Heart right ventricle (tissue), 16 donors: ENCODE results near the gene APOL3. TPM values are rescaled to one million over a fixed set of nuclear protein-coding genes. Genes with fewer than 3 reads are reported as not detected.
"Not testable (repeated sequence)": the region's sequence is repeated elsewhere in the genome, so short reads cannot be mapped to it uniquely, and the experiment has no call there.

Experiments
- ATAC-seq, 8 donors: fragments of 200-7000 bp; cut with Tn5 transposase; one replicate each; pipeline ENCODE4 v1.9.1; 2020; ENCODE audit warnings: mild to moderate bottlenecking in 8 of 8, moderate library complexity in 8 of 8, moderate number of reproducible peaks in 1 of 8
- DNase-seq, 2 donors: peaks; one replicate each; pipeline ENCODE4 v3.0.0-alpha.2; 2020
- H3K27ac ChIP-seq, 10 donors: fragments of 200-600 bp; sonication (generic) in 2 of 10; one replicate each; pipeline versions ENCODE4 v1.5.0 to v1.8.0; 2020 to 2022; ENCODE audit warnings: mild to moderate bottlenecking in 3 of 10
- H3K27me3 ChIP-seq, 7 donors: fragments of 200-600 bp; one replicate each; pipeline ENCODE4 v1.8.0; 2021 to 2022; ENCODE audit warnings: mild to moderate bottlenecking in 2 of 7
- H3K36me3 ChIP-seq, 9 donors: fragments of 200-600 bp; sonication (generic) in 1 of 9; one replicate each; pipeline versions ENCODE4 v1.5.0 to v1.8.0; 2020 to 2022; ENCODE audit warnings: mild to moderate bottlenecking in 2 of 9
- H3K4me1 ChIP-seq, 9 donors: fragments of 200-600 bp; sonication (generic) in 1 of 9; one replicate each; pipeline versions ENCODE4 v1.5.0 to v1.8.0; 2020 to 2022; ENCODE audit warnings: mild to moderate bottlenecking in 4 of 9
- H3K4me3 ChIP-seq, 10 donors: fragments of 200-600 bp; sonication (generic) in 2 of 10; one replicate each; pipeline versions ENCODE4 v1.5.0 to v1.8.0; 2020 to 2022; ENCODE audit warnings: mild to moderate bottlenecking in 7 of 10, moderate library complexity in 2 of 10
- H3K9me3 ChIP-seq, 11 donors: fragments of 200-600 bp in 10 of 11; sonication (generic) in 2 of 11; one replicate each; pipeline versions ENCODE4 v1.5.0 to v1.8.0; 2013 to 2022; ENCODE audit warnings: mild to moderate bottlenecking in 2 of 11, control low read depth in 1 of 11, moderate library complexity in 1 of 11
- CTCF ChIP-seq, 9 donors: fragments of 200-600 bp; sonication (generic) in 2 of 9; IDR thresholded peaks; one replicate each; pipeline versions ENCODE4 v1.5.0 to v1.8.0; 2021 to 2022; ENCODE audit warnings: antibody characterized with exemption in 9 of 9, mild to moderate bottlenecking in 5 of 9, moderate library complexity in 1 of 9
- WGBS, 2 donors: extraction: QIAGEN DNeasy Blood & Tissue Kit; methylation state at CpG; one replicate each; pipeline ENCODE4 v1.1.7; 2013; ENCODE audit warnings: inconsistent platforms in 1 of 2; 5-methylcytosine and 5-hydroxymethylcytosine counted together
- intact Hi-C, 10 donors: fragments of 100-400 bp; cut with DNase I; formaldehyde crosslinking; loops; one replicate each; pipeline versions ENCODE4 v1.11.1 to v1.14.2; 2022
- polyA plus RNA-seq, 2 donors: library from polyadenylated mRNA; stranded (reverse); fragments of 200-250 nt; gene quantifications; one replicate each; pipeline ENCODE4 v1.2.3, GENCODE V29; 2013
- total RNA-seq, 10 donors: library from RNA; stranded (reverse); fragmentation: NEBNext Ultra II Directional in 3 of 10; extraction: Animal tissue kit (Norgen Biotek cat#: 25700) in 3 of 10; gene quantifications; one replicate each; pipeline versions ENCODE4 v1.2.1 to v1.2.4, GENCODE V29; 2021 to 2023
- donor health status: Arrhythmogenic right ventricular cardiomyopathy.
- donor health status: ischemic (EF 13 %, LVEDD 7.1; RV severe dilation, severe dysfunction).
- donor health status: healthy with polysubstance abuse.
- donor health status: DM: no; HTN: yes; CAD: no.
- donor health status: DM: no; HTN: no; CAD: no.
- donor health status: ischemic (EF 25% LVEDD 6.9; RV normal size, moderate dysfunction).
- donor health status: ischemic (EF 25% LVEDD 5.7; RV mildly dilated, moderate dysfunction).
- donor health status: healthy.
- donor health status: DM: yes; HTN: yes; CAD: no.
- donor health status: Ischemic cardiomyopathy.
- donor health status: ischemic (EF 35%, LVEDD 5.7; RV mildly dilated, moderate dysfunction).
- donor health status: nonischemic (EF 11% LVEDD 7.7; RV severe dilation, severe dysfunction).
- donor health status: DM: yes; HTN: yes; CAD: no.
- donor health status: PGD.
- donor health status: ischemic (EF 29% LVEDD 5.4; RV normal size, mild dysfunction).
- donor health status: nonischemic (EF 23%, LVEDD 6.1; RV moderate dilation, normal function).

The APOL3 gene
- total and polyA plus RNA-seq, 12 donors = 17.1 to 65.9 (median 24.6) TPM

GRCh38 chr22:36208162-36208765 is 47.7 kb upstream of the APOL3 start:
- intact Hi-C loops = loop anchor here in 1 of 10 donors (10.0 kb wide), 1 partner anchor 47 kb away; the partner anchor contains the start of gene APOL1
- no peak for TF ChIP-seq CTCF (IDR thresholded peaks at IDR 0.05)
- ATAC-seq (no peak), DNase-seq (no peak)
- Histone ChIP-seq H3K27me3 (no peaks in the 10 kb centered on the region), H3K4me1 (peaks cover 0 to 54% (median 12%) of the 10 kb centered on the region in 9 donors), H3K4me3 (no peak overlapping the region), H3K9me3 (no peaks in the 10 kb centered on the region), H3K36me3 (no peaks in the 10 kb centered on the region), H3K27ac (peak overlapping the region in 1 of 10 donors; percentile 4)
- 31 to 42% methylated on average over 1 of the region's 1 CpG for WGBS, 2 donors

GRCh38 chr22:36206255-36206654 is 45.7 kb upstream of the APOL3 start:
- WGBS, 2 donors = 92 to 100% methylated on average over 1 of the region's 1 CpG
- ATAC-seq = no peak
- peaks cover 2 to 50% (median 24%) of the 10 kb centered on the region in 9 donors for H3K4me1 ChIP-seq
- H3K9me3 ChIP-seq = no peaks in the 10 kb centered on the region
- intact Hi-C loops = loop anchor here in 1 of 10 donors (10.0 kb wide), 1 partner anchor 49 kb away; the partner anchor contains the start of gene APOL1
- DNase-seq = no peak
- no peak overlapping the region for H3K4me3 ChIP-seq
- H3K27ac ChIP-seq = no peak overlapping the region
- no peak for TF ChIP-seq CTCF (IDR thresholded peaks at IDR 0.05)
- no peaks in the 10 kb centered on the region for H3K27me3 ChIP-seq
- H3K36me3 ChIP-seq = no peaks in the 10 kb centered on the region

DNA sequence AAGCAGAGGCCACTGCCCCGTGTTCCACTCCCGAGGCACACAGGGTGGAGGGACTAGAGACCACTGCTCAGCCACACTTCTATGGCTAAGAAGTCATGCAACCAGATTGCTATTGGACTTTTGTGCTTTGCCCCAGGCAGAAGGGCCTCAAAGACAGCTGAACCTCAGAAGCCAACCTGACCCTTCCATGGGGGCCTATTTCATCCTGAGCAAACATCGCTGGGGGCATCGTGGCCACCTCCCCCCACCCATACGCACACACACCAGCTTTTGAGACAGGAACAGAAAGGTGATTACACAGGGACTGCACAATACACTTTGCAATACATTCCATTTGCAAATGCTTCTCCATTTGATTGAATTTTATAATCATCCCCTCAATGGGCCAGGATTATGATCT is 45.0 kb upstream of the APOL3 start:
- WGBS, 2 donors = 79 to 85% methylated on average over 5 of the region's 5 CpGs
- not testable (repeated sequence) for H3K27ac ChIP-seq, H3K9me3 ChIP-seq, ATAC-seq, H3K36me3 ChIP-seq, H3K27me3 ChIP-seq, DNase-seq, H3K4me3 ChIP-seq
- intact Hi-C loops = loop anchor here in 1 of 10 donors (10.0 kb wide), 1 partner anchor 49 kb away; the partner anchor contains the start of gene APOL1
- peaks cover 0 to 43% (median 21%) of the 10 kb centered on the region in 9 donors for H3K4me1 ChIP-seq

- peaks cover 0 to 33% (median 26%) of the 10 kb centered on the region in 9 donors for H3K4me1 ChIP-seq
- TF ChIP-seq CTCF (IDR thresholded peaks at IDR 0.05) = no peak
- H3K4me3 ChIP-seq = no peak overlapping the region
- intact Hi-C loops = loop anchor here in 2 of 10 donors (5.0 to 10.0 kb wide), 2 partner anchors 33 to 50 kb away; partner anchors contain the start of genes APOL1 (in 1 of the 2) and APOL2 (in 1 of the 2)
- H3K9me3 ChIP-seq = no peaks in the 10 kb centered on the region
- no peaks in the 10 kb centered on the region for H3K36me3 ChIP-seq
- 68 to 75% methylated on average over 6 of the region's 6 CpGs for WGBS, 2 donors
- H3K27ac ChIP-seq = no peak overlapping the region
- ATAC-seq (no peak), DNase-seq (no peak)
- no peaks in the 10 kb centered on the region for H3K27me3 ChIP-seq
These were observed 44.1 kb upstream of the APOL3 start for GRCh38 chr22:36204632-36205015.
